ENCODE measurements around the gene PDGFRB.

- no peak for TF ChIP-seq POLR2A (IDR thresholded peaks at IDR 0.05; ENCODE audit: extremely low read depth, insufficient read length)
- TF ChIP-seq CTCF (IDR thresholded peaks at IDR 0.05; ENCODE audit: low read depth, low read length): no peak
- no peak for TF ChIP-seq MYC (IDR thresholded peaks at IDR 0.05; ENCODE audit: low read depth, low read length)
These were observed 46.9 kb upstream of the PDGFRB start for GRCh38 chr5:150202501-150202900.
